HG03045 (cell line): Measurements from ENCODE around the gene PARVG.

Experiments used
- ATAC-seq: cut with Tn5 transposase; IDR thresholded peaks from one replicate; pipeline ENCODE4 v1.9.1; 2021; ENCODE audit warnings: mild to moderate bottlenecking, moderate library complexity; ENCODE audit not compliant: unreplicated experiment

Gene PARVG

GRCh38 chr22:44180706-44181032 lies at the start of gene PARVG:
Gene PARVG, plus strand, starts transcription at chr22:44180925. Its CDS starts 2,405 bp downstream, at chr22:44183330.
- ATAC-seq = peak; percentile 55

GRCh38 chr22:44131412-44131811 lies 49.3 kb upstream of the PARVG start:
- no peak for ATAC-seq

- no peak for ATAC-seq
Observed at GRCh38 chr22:44131989-44132685, 48.6 kb upstream of the PARVG start.

GRCh38 chr22:44132724-44133123 lies 48.0 kb upstream of the PARVG start:
- ATAC-seq = no peak

GRCh38 chr22:44133161-44133560 lies 47.6 kb upstream of the PARVG start:
- no peak for ATAC-seq

GRCh38 chr22:44133901-44134571 lies 46.7 kb upstream of the PARVG start:
- no peak for ATAC-seq

GRCh38 chr22:44136112-44136511 lies 44.6 kb upstream of the PARVG start:
- ATAC-seq = no peak

- no peak for ATAC-seq
Observed at GRCh38 chr22:44136786-44137185, 43.9 kb upstream of the PARVG start.

- no peak for ATAC-seq
Observed at GRCh38 chr22:44137415-44137814, 43.3 kb upstream of the PARVG start.

- no peak for ATAC-seq
Observed at GRCh38 chr22:44139773-44140172, 41.0 kb upstream of the PARVG start.

GRCh38 chr22:44142421-44143104 lies 38.2 kb upstream of the PARVG start:
- ATAC-seq = no peak

- ATAC-seq = no peak
Observed at GRCh38 chr22:44143105-44143474, 37.6 kb upstream of the PARVG start.

- no peak for ATAC-seq
Observed at GRCh38 chr22:44143579-44143978, 37.1 kb upstream of the PARVG start.

GRCh38 chr22:44144046-44144569 lies 36.6 kb upstream of the PARVG start:
- ATAC-seq = no peak

- ATAC-seq = no peak
Observed at GRCh38 chr22:44145544-44145943, 35.2 kb upstream of the PARVG start.

GRCh38 chr22:44146088-44146861 lies 34.5 kb upstream of the PARVG start:
- ATAC-seq = no peak

GRCh38 chr22:44147008-44147645 lies 33.6 kb upstream of the PARVG start:
- no peak for ATAC-seq

- ATAC-seq = no peak
Observed at GRCh38 chr22:44147821-44148574, 32.7 kb upstream of the PARVG start.

- no peak for ATAC-seq
Observed at GRCh38 chr22:44151676-44152075, 29.0 kb upstream of the PARVG start.

- no peak for ATAC-seq
Observed at GRCh38 chr22:44153710-44154109, 27.0 kb upstream of the PARVG start.
